Measurements from ENCODE around the gene HSF4. TPM values are rescaled to one million over a fixed set of nuclear protein-coding genes. Genes with fewer than 3 reads are reported as not detected.

HSF4 gene
- total RNA-seq, 1 experiment from 2014 or later = 1.2 TPM

DNA sequence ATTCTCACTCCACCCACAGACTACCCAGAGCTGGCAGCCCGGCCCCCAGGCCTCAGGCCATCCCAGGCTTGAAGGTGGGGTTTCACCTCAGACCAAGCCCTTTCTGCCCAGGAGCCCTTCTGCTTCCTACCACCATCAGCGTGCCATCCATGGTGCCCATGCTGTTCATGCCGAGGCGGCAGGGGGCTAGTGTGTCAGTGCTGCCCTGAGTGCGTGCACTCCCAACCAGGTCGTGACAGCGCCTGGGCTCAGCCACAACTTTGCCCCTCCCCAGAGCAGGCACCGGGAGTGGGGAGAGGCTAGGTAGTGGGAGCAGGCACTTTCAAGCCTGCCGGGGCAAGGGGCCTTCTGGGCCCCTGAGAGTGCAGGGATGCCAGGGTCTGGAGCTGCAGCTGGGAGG, 22.2 kb upstream of the HSF4 start:
- no peak overlapping the region for H3K4me3 Mint-ChIP-seq
- H3K56ac ChIP-seq (ENCODE audit: insufficient read length, low read depth, low read length) = no peak overlapping the region

More for the DNA sequence above, 22.2 kb upstream of the HSF4 start:
- Histone ChIP-seq H3K79me2 (ENCODE audit: insufficient read depth, low read length) (no peaks in the 10 kb centered on the region), H3K9me3 (ENCODE audit: control insufficient read depth, low read depth, low read length) (no peaks in the 10 kb centered on the region), H3K9ac (ENCODE audit: extremely low read depth, insufficient read length, low read length) (no peak overlapping the region), H4K20me1 (ENCODE audit: control insufficient read depth, insufficient read depth, insufficient read length) (no peaks in the 10 kb centered on the region), H3K4me1 (ENCODE audit: insufficient read depth, low read length) (no peaks in the 10 kb centered on the region), H2BK12ac (ENCODE audit: insufficient read length, low read depth, low read length) (no peak overlapping the region), H3K4me2 (ENCODE audit: insufficient read depth, insufficient read length, low read length) (no peak overlapping the region), H2AFZ (ENCODE audit: low read length) (no peak overlapping the region), H3K27me3 (ENCODE audit: insufficient read depth, low read length) (no peaks in the 10 kb centered on the region), H3K79me1 (ENCODE audit: insufficient read depth, low read depth, low read length, poor library complexity, severe bottlenecking) (no peaks in the 10 kb centered on the region), H2BK5ac (ENCODE audit: insufficient read length, low read length) (no peak overlapping the region), H2AK5ac (ENCODE audit: insufficient read length, low read length) (no peak overlapping the region), H2BK120ac (ENCODE audit: low read depth, low read length, poor library complexity, severe bottlenecking) (no peak overlapping the region), H4K8ac (replicated peaks; ENCODE audit: insufficient read length, low read depth, low read length) (no peak overlapping the region), H4K91ac (ENCODE audit: insufficient read length, low read depth, low read length) (no peak overlapping the region), H2BK15ac (ENCODE audit: low read depth, low read length) (no peak overlapping the region), H3K14ac (ENCODE audit: insufficient read depth, low read length) (no peak overlapping the region), H4K5ac (ENCODE audit: insufficient read length, low read depth, low read length) (no peak overlapping the region), H3K18ac (ENCODE audit: insufficient read length, low read depth, low read length) (no peak overlapping the region), H2BK20ac (ENCODE audit: low read depth, low read length, poor library complexity, severe bottlenecking) (no peak overlapping the region), H3K4ac (ENCODE audit: low read depth, low read length) (no peak overlapping the region), H3K27ac (ENCODE audit: insufficient read length, low read depth, low read length) (no peak overlapping the region), H3K23ac (ENCODE audit: insufficient read length, low read depth, low read length) (no peak overlapping the region), H3K23me2 (ENCODE audit: insufficient read length, low read depth, low read length, poor library complexity, severe bottlenecking) (no peaks in the 10 kb centered on the region), H3T11ph (ENCODE audit: low read length) (no peak overlapping the region)
- TF ChIP-seq, protein P1, sequence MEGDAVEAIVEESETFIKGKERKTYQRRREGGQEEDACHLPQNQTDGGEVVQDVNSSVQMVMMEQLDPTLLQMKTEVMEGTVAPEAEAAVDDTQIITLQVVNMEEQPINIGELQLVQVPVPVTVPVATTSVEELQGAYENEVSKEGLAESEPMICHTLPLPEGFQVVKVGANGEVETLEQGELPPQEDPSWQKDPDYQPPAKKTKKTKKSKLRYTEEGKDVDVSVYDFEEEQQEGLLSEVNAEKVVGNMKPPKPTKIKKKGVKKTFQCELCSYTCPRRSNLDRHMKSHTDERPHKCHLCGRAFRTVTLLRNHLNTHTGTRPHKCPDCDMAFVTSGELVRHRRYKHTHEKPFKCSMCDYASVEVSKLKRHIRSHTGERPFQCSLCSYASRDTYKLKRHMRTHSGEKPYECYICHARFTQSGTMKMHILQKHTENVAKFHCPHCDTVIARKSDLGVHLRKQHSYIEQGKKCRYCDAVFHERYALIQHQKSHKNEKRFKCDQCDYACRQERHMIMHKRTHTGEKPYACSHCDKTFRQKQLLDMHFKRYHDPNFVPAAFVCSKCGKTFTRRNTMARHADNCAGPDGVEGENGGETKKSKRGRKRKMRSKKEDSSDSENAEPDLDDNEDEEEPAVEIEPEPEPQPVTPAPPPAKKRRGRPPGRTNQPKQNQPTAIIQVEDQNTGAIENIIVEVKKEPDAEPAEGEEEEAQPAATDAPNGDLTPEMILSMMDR (conservative IDR thresholded peaks at IDR 0.05) = no peak
- no CpG with 5 or more reads among the region's 9 CpGs for WGBS (ENCODE audit: extremely low coverage, insufficient read length, low lambda C conversion rate)
- DNase-seq = no peak
- Mint-ChIP-seq H3K4me1 (no peaks in the 10 kb centered on the region), H3K27me3 (ENCODE audit: low read depth) (no peaks in the 10 kb centered on the region), H3K9me3 (no peaks in the 10 kb centered on the region), H3K27ac (no peak overlapping the region), H3K36me3 (ENCODE audit: insufficient read depth in 1 of 3, low read depth in 3 of 3) (peaks cover 13 to 88% (median 72%) of the 10 kb centered on the region in 3 experiments)

Data from H9 (cell line).